Measurements from ENCODE around the gene SEZ6L2. TPM values are rescaled to one million over a fixed set of nuclear protein-coding genes. Genes with fewer than 3 reads are reported as not detected.

SEZ6L2 gene
- total and polyA plus RNA-seq, 2 of the 13 experiments (the other 11 are each of a cell fraction or from before 2014, with no cell fraction given): 14.9 to 16.9 TPM

- 0 out of 2 replicates have a peak, but pooled peaks have one; percentile 5 for TF ChIP-seq NFE2L1 (CRISPR knock-in tag; IDR thresholded peaks at IDR 0.05; ENCODE audit: borderline replicate concordance)
- TF ChIP-seq MYC (CRISPR knock-in tag; IDR thresholded peaks at IDR 0.05; ENCODE audit: borderline replicate concordance): peak; percentile 95
- TF ChIP-seq CBX5 (CRISPR knock-in tag; IDR thresholded peaks at IDR 0.05; ENCODE audit: borderline replicate concordance): peak; percentile 48; the same call in 1 of the 2 replicates
- 0 out of 2 replicates have a peak, but pooled peaks have one; percentile 70 for TF ChIP-seq ZNF234 (CRISPR knock-in tag; conservative IDR thresholded peaks at IDR 0.05)
- peak; percentile 90; the same call in 1 of the 2 replicates for TF ChIP-seq ZBTB42 (CRISPR knock-in tag; IDR thresholded peaks at IDR 0.05)
- TF ChIP-seq MEIS2 (CRISPR knock-in tag; IDR thresholded peaks at IDR 0.05): no peak; the same call in none of the 2 replicates
- peak; percentile 12; the same call in 1 of the 2 replicates for TF ChIP-seq ZNF609 (CRISPR knock-in tag; IDR thresholded peaks at IDR 0.05; ENCODE audit: borderline replicate concordance)
- peak; percentile 69 for TF ChIP-seq UBTF (CRISPR knock-in tag; IDR thresholded peaks at IDR 0.05)
- peak; percentile 88 for TF ChIP-seq ZNF879 (CRISPR knock-in tag; IDR thresholded peaks at IDR 0.05)
- peak; percentile 90 for TF ChIP-seq ZNF441 (CRISPR knock-in tag; IDR thresholded peaks at IDR 0.05; ENCODE audit: borderline replicate concordance)
- peak; percentile 56 for TF ChIP-seq ZNF781 (CRISPR knock-in tag; IDR thresholded peaks at IDR 0.05; ENCODE audit: borderline replicate concordance, not compliant biosample characterization)
- TF ChIP-seq BHLHE40 (IDR thresholded peaks at IDR 0.05; ENCODE audit: low read length): 0 out of 2 replicates have a peak, but pooled peaks have one; percentile 5
- TF ChIP-seq ZSCAN29 (CRISPR knock-in tag; conservative IDR thresholded peaks at IDR 0.05): peak; percentile 50; the same call in 1 of the 2 replicates
- peak; percentile 20 for TF ChIP-seq ZNF503 (CRISPR knock-in tag; IDR thresholded peaks at IDR 0.05)
- no peak for TF ChIP-seq ZNF775 (CRISPR knock-in tag; IDR thresholded peaks at IDR 0.05; ENCODE audit: borderline replicate concordance)
- TF ChIP-seq ZKSCAN8 (CRISPR knock-in tag; IDR thresholded peaks at IDR 0.05; ENCODE audit: borderline replicate concordance): no peak
- peak; percentile 99 for TF ChIP-seq ZIK1 (CRISPR knock-in tag; IDR thresholded peaks at IDR 0.05; ENCODE audit: borderline replicate concordance, low read depth)
- no peak for TF ChIP-seq ZFP36L2 (CRISPR knock-in tag; IDR thresholded peaks at IDR 0.05)
- TF ChIP-seq MXI1 (IDR thresholded peaks at IDR 0.05; ENCODE audit: borderline replicate concordance, low read depth, low read length): peak; percentile 82; the same call in 1 of the 3 replicates
Measured at GRCh38 chr16:29900102-29900887, 945 bp upstream of the SEZ6L2 start, which contains the start of gene ASPHD1 (continued).

Measured in HepG2 (cell line).